Stimulated activated CD8-positive, alpha-beta memory T cell treated with anti-CD3 and anti-CD28 coated beads, Interleukin-12 subunit alpha, Interleukin-12 subunit beta, amount 100 ng/mL, for 24 hours (primary cell): Measurements from ENCODE around the gene CXCL1.

Experiments
- DNase-seq: peaks from one replicate; pipeline ENCODE4 v3.0.0-alpha.2; 2020; ENCODE audit errors: extremely low read depth

The CXCL1 gene

DNA sequence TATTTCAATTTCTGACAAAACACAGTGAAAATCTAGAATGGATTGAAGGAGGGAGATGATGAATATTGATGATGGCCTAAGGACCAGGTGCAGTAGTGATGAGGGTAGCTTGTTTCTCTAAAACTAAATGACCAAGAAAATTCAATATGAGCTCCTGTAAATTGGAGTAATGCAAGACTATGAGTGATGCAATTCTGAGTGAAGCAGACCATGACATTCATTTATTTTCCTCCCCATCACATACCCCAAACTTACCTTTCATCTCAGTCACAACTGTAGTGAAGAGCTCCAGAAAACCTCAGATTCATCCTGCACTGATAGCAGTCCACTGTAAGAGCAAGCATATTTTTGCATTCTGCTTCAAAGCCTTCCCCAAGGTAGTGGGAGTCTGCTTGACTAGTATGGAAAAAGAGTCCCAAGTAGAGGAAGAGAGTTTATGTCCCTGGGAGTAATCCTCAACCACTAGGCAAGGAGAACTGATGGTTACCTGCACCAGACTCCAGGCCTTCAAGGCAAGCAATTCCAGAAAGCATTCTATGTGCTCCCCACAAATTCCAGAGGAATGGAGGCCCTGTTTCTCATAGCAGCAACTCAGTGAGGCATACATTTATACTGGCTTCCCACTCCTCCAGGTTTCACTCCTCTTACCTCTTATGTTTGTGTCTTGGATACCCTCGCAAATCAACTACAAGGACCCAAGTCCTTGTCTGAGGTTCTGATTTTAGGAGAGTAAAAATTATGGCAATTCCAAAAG, 47.2 kb downstream of the CXCL1 start:
- DNase-seq, result no peak

DNA sequence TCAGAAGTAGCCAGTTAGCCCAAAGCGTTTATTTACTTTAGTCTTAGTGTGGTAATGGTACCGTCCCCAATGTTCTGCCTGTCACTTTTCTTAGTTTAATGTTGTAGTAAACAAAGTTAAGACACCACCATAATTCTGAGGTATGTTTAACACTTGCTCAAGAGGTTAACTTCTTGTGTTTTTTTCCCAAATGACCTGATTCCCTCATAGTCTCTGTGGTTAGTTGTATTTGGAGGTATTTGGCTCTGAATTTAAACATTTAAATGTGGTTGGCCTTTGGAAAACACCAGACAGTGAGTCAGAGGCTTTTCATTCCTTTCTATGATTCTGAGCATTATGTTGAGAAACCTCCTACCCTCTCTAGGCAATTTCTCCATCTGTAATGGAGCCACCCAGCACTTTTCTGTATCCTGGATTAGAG, 47.9 kb downstream of the CXCL1 start:
- no peak for DNase-seq

GRCh38 chr4:73918058-73918457, 48.9 kb downstream of the CXCL1 start:
- no peak for DNase-seq

- no peak for DNase-seq
Measured at GRCh38 chr4:73919691-73920090, 50.5 kb downstream of the CXCL1 start.
